ENCODE data around the gene JPH3. TPM values are rescaled to one million over a fixed set of nuclear protein-coding genes. Genes with fewer than 3 reads are reported as not detected.

Gene JPH3
- total and polyA plus RNA-seq, 2 experiments from 2014 or later = not detected

DNA sequence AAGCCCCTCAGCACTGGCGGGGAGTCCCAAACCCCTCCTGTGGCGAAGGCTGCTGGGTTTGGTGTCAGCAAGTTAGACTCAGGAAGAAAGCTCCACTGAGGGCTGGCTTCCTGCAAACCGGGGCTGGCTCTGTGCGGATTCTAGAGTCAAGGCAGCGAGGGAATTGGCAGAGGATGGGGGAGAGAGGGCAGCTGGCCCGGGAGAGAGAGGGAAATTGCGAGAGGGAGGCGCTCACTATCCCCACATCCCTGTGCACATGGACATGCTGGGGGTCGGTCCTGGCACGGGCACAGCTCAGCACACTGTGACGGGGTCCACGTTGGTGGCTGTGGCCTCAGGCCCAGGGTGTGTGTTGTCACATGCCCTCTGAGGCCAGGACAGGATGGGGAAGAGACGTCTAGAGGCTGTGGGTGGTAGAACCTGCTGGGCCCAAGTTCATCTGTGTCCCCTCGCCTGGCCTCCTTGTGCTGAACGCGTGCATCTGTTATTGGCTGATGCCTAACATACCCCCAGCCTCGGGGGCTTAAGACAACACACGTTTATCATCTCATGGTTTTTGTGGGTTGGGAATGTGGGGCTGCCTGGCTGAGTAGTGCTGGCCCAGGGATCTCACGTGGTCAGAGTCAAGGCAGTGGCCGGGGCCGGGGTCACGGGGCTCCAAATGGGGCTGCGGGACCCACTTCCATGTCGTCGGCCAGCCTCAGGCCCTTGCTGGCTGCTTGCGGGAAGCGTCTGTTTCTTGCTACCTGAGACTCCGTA lies 16.7 kb upstream of the JPH3 start:
- DNase-seq = no peak
- no peaks in the 10 kb centered on the region for H3K9me3 ChIP-seq (ENCODE audit: low read depth)
- H3K79me2 ChIP-seq (ENCODE audit: insufficient read depth) = no peaks in the 10 kb centered on the region
- in situ Hi-C loops (cut with MboI) = no loop called here
- 80 to 86% methylated on average over 24 to 28 of the region's 28 CpGs for WGBS, 2 experiments (ENCODE audit: low coverage in 1 of 2, low lambda C conversion rate in 2 of 2, missing lambda C conversion rate in 2 of 2)
- H3F3A ChIP-seq (ENCODE audit: insufficient read depth) = peaks cover 28% of the 10 kb centered on the region
- no peak overlapping the region for H3K9ac ChIP-seq
- no peaks in the 10 kb centered on the region for H3K9me2 ChIP-seq (ENCODE audit: insufficient read depth)
- no peaks in the 10 kb centered on the region for H4K20me1 ChIP-seq (ENCODE audit: insufficient read depth)
- no peak overlapping the region for H3K4me3 ChIP-seq
- TF ChIP-seq EZH2phosphoT487 (IDR thresholded peaks at IDR 0.05; ENCODE audit: insufficient read depth, low read depth) (no peak), EZH2 (IDR thresholded peaks at IDR 0.05; ENCODE audit: insufficient read depth, poor library complexity, severe bottlenecking) (no peak)
- no peak overlapping the region for H2AFZ ChIP-seq
- H3K36me3 ChIP-seq (ENCODE audit: low read depth) = no peaks in the 10 kb centered on the region
- no peak overlapping the region for H3K4me2 ChIP-seq (ENCODE audit: unreplicated experiment)
- peaks cover 10% of the 10 kb centered on the region for H3K27me3 ChIP-seq (replicated peaks; ENCODE audit: insufficient read depth)
- H3K27ac ChIP-seq = no peak overlapping the region
- peaks cover 33% of the 10 kb centered on the region for H3K4me1 ChIP-seq (ENCODE audit: insufficient read depth)

DNA sequence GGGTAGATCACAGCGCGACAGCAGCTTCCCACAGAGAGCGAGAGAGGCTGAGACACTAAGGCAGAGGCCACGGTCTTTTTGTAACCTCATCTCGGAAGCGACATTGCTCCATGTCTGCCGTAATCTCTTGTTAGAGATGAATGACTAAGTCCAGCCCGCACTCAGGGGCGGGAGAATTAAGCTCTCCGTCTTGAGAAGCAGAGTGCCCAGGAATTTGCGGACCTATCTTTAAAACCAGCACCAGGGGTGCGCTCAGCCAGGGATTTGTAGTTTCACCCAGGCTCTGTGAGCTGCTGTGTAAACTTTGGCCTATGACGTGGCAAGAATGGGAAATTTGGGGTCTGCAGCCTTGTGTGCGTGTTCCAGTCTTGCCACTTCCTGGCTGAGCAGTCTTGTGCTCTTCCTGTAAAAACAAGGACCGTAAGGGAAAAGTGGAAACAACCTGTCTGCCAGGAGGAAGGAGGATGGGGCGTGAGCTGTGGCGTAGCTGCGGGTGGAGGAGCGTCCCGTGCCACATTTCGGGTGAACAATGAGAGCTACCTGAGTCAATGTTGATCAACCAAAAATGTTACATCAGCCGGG lies 16.0 kb upstream of the JPH3 start:
- no peak overlapping the region for H3K4me3 ChIP-seq
- H3K27me3 ChIP-seq (replicated peaks; ENCODE audit: insufficient read depth) = peaks cover 14% of the 10 kb centered on the region
- no peaks in the 10 kb centered on the region for H3K36me3 ChIP-seq (ENCODE audit: low read depth)
- H3F3A ChIP-seq (ENCODE audit: insufficient read depth) = peaks cover 23% of the 10 kb centered on the region
- H3K4me2 ChIP-seq (ENCODE audit: unreplicated experiment) = no peak overlapping the region
- DNase-seq = no peak
- in situ Hi-C loops (cut with MboI) = no loop called here
- no peak overlapping the region for H3K9ac ChIP-seq
- 94 to 95% methylated on average over 22 of the region's 22 CpGs for WGBS, 2 experiments (ENCODE audit: low coverage in 1 of 2, low lambda C conversion rate in 2 of 2, missing lambda C conversion rate in 2 of 2)
- TF ChIP-seq EZH2 (IDR thresholded peaks at IDR 0.05; ENCODE audit: insufficient read depth, poor library complexity, severe bottlenecking) (no peak), EZH2phosphoT487 (IDR thresholded peaks at IDR 0.05; ENCODE audit: insufficient read depth, low read depth) (no peak)
- H3K79me2 ChIP-seq (ENCODE audit: insufficient read depth) = no peaks in the 10 kb centered on the region
- H2AFZ ChIP-seq = no peak overlapping the region
- H3K4me1 ChIP-seq (ENCODE audit: insufficient read depth) = peaks cover 27% of the 10 kb centered on the region
- no peaks in the 10 kb centered on the region for H4K20me1 ChIP-seq (ENCODE audit: insufficient read depth)
- H3K9me3 ChIP-seq (ENCODE audit: low read depth) = no peaks in the 10 kb centered on the region
- H3K9me2 ChIP-seq (ENCODE audit: insufficient read depth) = no peaks in the 10 kb centered on the region
- H3K27ac ChIP-seq = no peak overlapping the region

- WGBS, 2 experiments (ENCODE audit: low coverage in 1 of 2, low lambda C conversion rate in 2 of 2, missing lambda C conversion rate in 2 of 2) = 85 to 92% methylated on average over 9 of the region's 9 CpGs
- Histone ChIP-seq H2AFZ (no peak overlapping the region), H4K20me1 (ENCODE audit: insufficient read depth) (no peaks in the 10 kb centered on the region)
These were observed 14.7 kb upstream of the JPH3 start for GRCh38 chr16:87587636-87588035.

GRCh38 chr16:87592018-87592712 lies 10.1 kb upstream of the JPH3 start:
- no peaks in the 10 kb centered on the region for H3K79me2 ChIP-seq (ENCODE audit: insufficient read depth)
- no peak overlapping the region for H3K4me2 ChIP-seq (ENCODE audit: unreplicated experiment)
- WGBS, 2 experiments (ENCODE audit: low coverage in 1 of 2, low lambda C conversion rate in 2 of 2, missing lambda C conversion rate in 2 of 2) = 45 to 50% methylated on average over 20 to 21 of the region's 21 CpGs

More at GRCh38 chr16:87587636-87588035, 14.7 kb upstream of the JPH3 start:
- Histone ChIP-seq H3K36me3 (ENCODE audit: low read depth) (no peaks in the 10 kb centered on the region), H3K27ac (no peak overlapping the region), H3K9ac (no peak overlapping the region), H3K4me3 (no peak overlapping the region), H3K9me2 (ENCODE audit: insufficient read depth) (no peaks in the 10 kb centered on the region), H3K4me1 (ENCODE audit: insufficient read depth) (peaks cover 17% of the 10 kb centered on the region), H3K79me2 (ENCODE audit: insufficient read depth) (no peaks in the 10 kb centered on the region), H3K27me3 (replicated peaks; ENCODE audit: insufficient read depth) (peaks cover 28% of the 10 kb centered on the region), H3F3A (ENCODE audit: insufficient read depth) (peaks cover 18% of the 10 kb centered on the region), H3K9me3 (ENCODE audit: low read depth) (no peaks in the 10 kb centered on the region), H3K4me2 (ENCODE audit: unreplicated experiment) (no peak overlapping the region)
- DNase-seq = no peak
- in situ Hi-C loops (cut with MboI) = no loop called here
- no peak for TF ChIP-seq EZH2 (IDR thresholded peaks at IDR 0.05; ENCODE audit: insufficient read depth, poor library complexity, severe bottlenecking)

More at GRCh38 chr16:87592018-87592712, 10.1 kb upstream of the JPH3 start:
- no peaks in the 10 kb centered on the region for H3F3A ChIP-seq (ENCODE audit: insufficient read depth)
- in situ Hi-C loops (cut with MboI) = no loop called here
- H3K27ac ChIP-seq = no peak overlapping the region
- no peaks in the 10 kb centered on the region for H3K9me3 ChIP-seq (ENCODE audit: low read depth)
- H3K36me3 ChIP-seq (ENCODE audit: low read depth) = no peaks in the 10 kb centered on the region
- no peak for DNase-seq
- peaks cover 41% of the 10 kb centered on the region for H3K27me3 ChIP-seq (replicated peaks; ENCODE audit: insufficient read depth)
- TF ChIP-seq EZH2phosphoT487 (IDR thresholded peaks at IDR 0.05; ENCODE audit: insufficient read depth, low read depth) (no peak), EZH2 (IDR thresholded peaks at IDR 0.05; ENCODE audit: insufficient read depth, poor library complexity, severe bottlenecking) (no peak)
- no peaks in the 10 kb centered on the region for H3K4me1 ChIP-seq (ENCODE audit: insufficient read depth)
- no peaks in the 10 kb centered on the region for H3K9me2 ChIP-seq (ENCODE audit: insufficient read depth)
- no peak overlapping the region for H2AFZ ChIP-seq
- no peak overlapping the region for H3K4me3 ChIP-seq
- no peak overlapping the region for H3K9ac ChIP-seq
- no peaks in the 10 kb centered on the region for H4K20me1 ChIP-seq (ENCODE audit: insufficient read depth)
